A549 (cell line): ENCODE measurements around the gene SLC27A1. TPM values are rescaled to one million over a fixed set of nuclear protein-coding genes. Genes with fewer than 3 reads are reported as not detected.

Experiments
- ATAC-seq, 2 experiments: fragments of 200-7000 bp in 1 of 2; fragments of >200 bp in 1 of 2; cut with Nextera tagmentation in 1 of 2; cut with Tn5 transposase in 1 of 2; 3 replicates each; pipeline versions ENCODE4 v1.8.0 to v1.9.1; 2018 to 2020; ENCODE audit warnings: mild to moderate bottlenecking in 1 of 2, moderate library complexity in 1 of 2
- CTCF ChIA-PET: fragments of 300-600 bp; sonication (Branson Sonifier 250); formaldehyde crosslinking; extraction: SDS; loops from one replicate; lab custom pipeline; 2021; ENCODE audit warnings: antibody characterized with exemption, inconsistent platforms; lab: Yijun Ruan, JAX
- POLR2A ChIA-PET: fragments of 350-600 bp; formaldehyde crosslinking; extraction: SDS; loops from one replicate; lab custom pipeline; 2021; ENCODE audit warnings: antibody characterized with exemption, inconsistent platforms; lab: Yijun Ruan, JAX
- DNase-seq, 2 experiments: peaks; one replicate each; pipeline versions ENCODE4 v3.0.0 to v3.0.0-alpha.2; 2011 to 2016; ENCODE audit warnings: low read depth in 1 of 2, low spot score in 1 of 2
- FAIRE-seq: peaks from 2 replicates; lab custom pipeline; 2011; peaks lifted over from hg19 to GRCh38; lab: Jason Lieb, UNC
- H3K27ac ChIP-seq, 2 experiments: fragments of >200 bp; sonication (Bioruptor Twin); formaldehyde crosslinking; 3 replicates each; pipeline ENCODE4 v1.5.1; 2016 to 2017
- H3K4me1 ChIP-seq: fragments of >200 bp; sonication (Bioruptor Twin); formaldehyde crosslinking; 3 replicates; pipeline ENCODE4 v1.6.1; 2016
- H3K4me2 ChIP-seq: fragments of >200 bp; sonication (Bioruptor Twin); formaldehyde crosslinking; 3 replicates; pipeline ENCODE4 v1.6.1; 2016
- H3K4me3 ChIP-seq: fragments of >200 bp; sonication (Bioruptor Twin); formaldehyde crosslinking; 3 replicates; pipeline ENCODE4 v1.5.1; 2016
- H3K9me3 ChIP-seq: fragments of >200 bp; sonication (Bioruptor Twin); formaldehyde crosslinking; 3 replicates; pipeline ENCODE4 v1.6.1; 2016
- CEBPB ChIP-seq, 2 experiments: fragments of >200 bp in 1 of 2; sonication (Bioruptor Twin) in 1 of 2; formaldehyde crosslinking in 1 of 2; IDR thresholded peaks; 2 replicates each; pipeline ENCODE4 v1.6.1; 2012 to 2016
- CHD4 ChIP-seq: fragments of 200-600 bp; sonication (generic); IDR thresholded peaks from 2 replicates; pipeline ENCODE4 v1.6.1; 2016; ENCODE audit warnings: antibody characterized with exemption, mild to moderate bottlenecking, borderline replicate concordance
- CTCF ChIP-seq: fragments of >200 bp; sonication (Bioruptor Twin); formaldehyde crosslinking; IDR thresholded peaks from 3 replicates; pipeline ENCODE4 v1.5.1; 2016
- E2F6 ChIP-seq: IDR thresholded peaks from 2 replicates; pipeline ENCODE4 v1.6.1; 2012; ENCODE audit warnings: low read depth, borderline replicate concordance
- EHF ChIP-seq: fragments of 250-450 bp; sonication (Bioruptor Pico); IDR thresholded peaks from 2 replicates; pipeline ENCODE4 v1.5.0; 2020; ENCODE audit warnings: mild to moderate bottlenecking
- EHMT2 ChIP-seq: fragments of 200-600 bp; sonication (generic); IDR thresholded peaks from 2 replicates; pipeline ENCODE4 v1.6.1; 2016; ENCODE audit warnings: antibody characterized with exemption, low read depth, mild to moderate bottlenecking, moderate library complexity
- HDAC2 ChIP-seq: fragments of 200-600 bp; sonication (generic); IDR thresholded peaks from 2 replicates; pipeline ENCODE4 v1.6.1; 2016
- HES2 ChIP-seq: fragments of >200 bp; sonication (Bioruptor Twin); formaldehyde crosslinking; IDR thresholded peaks from 2 replicates; pipeline ENCODE4 v1.6.1; 2016
- HMGXB4 ChIP-seq: fragments of 250-450 bp; sonication (Bioruptor Pico); IDR thresholded peaks from 2 replicates; pipeline ENCODE4 v1.5.0; 2021; ENCODE audit warnings: mild to moderate bottlenecking, moderate library complexity, borderline replicate concordance
- JUNB ChIP-seq: fragments of >200 bp; sonication (Bioruptor Twin); formaldehyde crosslinking; IDR thresholded peaks from 2 replicates; pipeline ENCODE4 v1.6.1; 2016
- KDM1A ChIP-seq: fragments of 200-600 bp; sonication (generic); IDR thresholded peaks from 2 replicates; pipeline ENCODE4 v1.6.1; 2016; ENCODE audit warnings: low read depth, mild to moderate bottlenecking
- KDM5A ChIP-seq: fragments of 200-600 bp; sonication (generic); IDR thresholded peaks from 2 replicates; pipeline ENCODE4 v1.6.1; 2016; ENCODE audit warnings: antibody characterized with exemption, mild to moderate bottlenecking
- MAFK ChIP-seq: fragments of 450-650 bp; IDR thresholded peaks from 2 replicates; pipeline ENCODE4 v1.6.1; 2014; ENCODE audit not compliant: partially characterized antibody
- MAZ ChIP-seq: fragments of 150-350 bp; IDR thresholded peaks from 2 replicates; pipeline ENCODE4 v1.6.1; 2014; ENCODE audit warnings: antibody characterized with exemption, low read depth, low read length, borderline replicate concordance
- MYC ChIP-seq: IDR thresholded peaks from 2 replicates; pipeline ENCODE4 v1.6.1; 2012; ENCODE audit warnings: mild to moderate bottlenecking, inconsistent platforms, low read length, improper control_type of control experiment, borderline replicate concordance
- NR3C1 ChIP-seq: fragments of >200 bp; sonication (Bioruptor Twin); formaldehyde crosslinking; IDR thresholded peaks from 3 replicates; pipeline ENCODE4 v1.6.1; 2017
- PBX3 ChIP-seq: IDR thresholded peaks from 2 replicates; pipeline ENCODE4 v1.6.1; 2012
- PHF8 ChIP-seq: fragments of 200-600 bp; sonication (generic); IDR thresholded peaks from 2 replicates; pipeline ENCODE4 v1.6.1; 2016; ENCODE audit warnings: low read depth, mild to moderate bottlenecking, antibody characterized with exemption, moderate library complexity, borderline replicate concordance
- RARB ChIP-seq: fragments of 250-450 bp; sonication (Bioruptor Pico); IDR thresholded peaks from 2 replicates; pipeline ENCODE4 v1.8.0; 2021; ENCODE audit warnings: mild to moderate bottlenecking, moderate library complexity
- REST ChIP-seq: fragments of 200-600 bp; sonication (generic); IDR thresholded peaks from 2 replicates; pipeline ENCODE4 v1.6.1; 2016; ENCODE audit warnings: antibody characterized with exemption, mild to moderate bottlenecking, moderate library complexity
- RFX5 ChIP-seq: fragments of 450-650 bp; IDR thresholded peaks from 2 replicates; pipeline ENCODE4 v1.7.1; 2014; ENCODE audit warnings: antibody characterized with exemption, mild to moderate bottlenecking, moderate library complexity
- SMC3 ChIP-seq: fragments of >200 bp; sonication (Bioruptor Twin); formaldehyde crosslinking; IDR thresholded peaks from 3 replicates; pipeline ENCODE4 v1.6.1; 2018; ENCODE audit warnings: inconsistent platforms
- TP53 ChIP-seq: fragments of 250-450 bp; sonication (Bioruptor Pico); IDR thresholded peaks from 2 replicates; pipeline ENCODE4 v1.5.0; 2021; ENCODE audit warnings: mild to moderate bottlenecking, moderate library complexity
- WGBS: methylation state at CpG from one replicate; pipeline ENCODE4 v1.1.6; 2017; ENCODE audit errors: missing lambda C conversion rate; 5-methylcytosine and 5-hydroxymethylcytosine counted together
- polyA plus RNA-seq, 4 experiments: library from polyadenylated mRNA; depleted of rRNA in 3 of 4; stranded (reverse); fragments of >200 nt; fragmentation: RNase III in 1 of 4; extraction: RNeasy Plus Mini Kit Qiagen cat#74134 plus additional on column Dnase treatment in 1 of 4; gene quantifications; 2 replicates in 3 of 4; 3 replicates in 1 of 4; pipeline ENCODE4 v1.2.3, GENCODE V29; 2011 to 2017

Gene SLC27A1
- polyA plus RNA-seq, 2 of the 4 experiments (the other 2 are of a cell fraction), result 1.8 to 2.5 TPM

GRCh38 chr19:17483605-17484002, 13.3 kb downstream of the SLC27A1 start:
- FAIRE-seq, result no peak
- WGBS, result 90% methylated on average over 8 of the region's 10 CpGs
- no peak for DNase-seq
- ATAC-seq, result no peak
- POLR2A ChIA-PET, result no interaction called here
- Histone ChIP-seq H3K4me2 (no peak overlapping the region), H3K4me3 (no peak overlapping the region), H3K4me1 (no peaks in the 10 kb centered on the region), H3K27ac (no peak overlapping the region), H3K9me3 (no peaks in the 10 kb centered on the region)
- CTCF ChIA-PET, result no interaction called here
- TF ChIP-seq PHF8, result no peak
- no peak for TF ChIP-seq KDM5A
- TF ChIP-seq HMGXB4 (CRISPR knock-in tag), result no peak
- no peak for TF ChIP-seq HES2
- TF ChIP-seq EHMT2, result no peak
- TF ChIP-seq EHF (CRISPR knock-in tag), result no peak
- TF ChIP-seq RARB (CRISPR knock-in tag), result no peak
- no peak for TF ChIP-seq JUNB

GRCh38 chr19:17484520-17485185, 14.3 kb downstream of the SLC27A1 start:
- ChIA-PET POLR2A (no interaction called here), CTCF (interaction anchor here (0.6 to 2.2 kb wide), 2 partner anchors 11 to 298 kb away, joined by 3 to 10 read pairs; no protein-coding TSS in a partner anchor)
- Histone ChIP-seq H3K9me3 (no peaks in the 10 kb centered on the region), H3K4me2 (no peak overlapping the region), H3K27ac (no peak overlapping the region)
- DNase-seq (no peak), FAIRE-seq (no peak), ATAC-seq (no peak)
- WGBS, result 88% methylated on average over 6 of the region's 6 CpGs
- no peak for TF ChIP-seq CHD4
- TF ChIP-seq SMC3, result no peak
- no peak for TF ChIP-seq MAFK
- TF ChIP-seq CEBPB (IDR thresholded peaks at IDR 0.05), result no peak
- TF ChIP-seq KDM1A, result no peak
- TF ChIP-seq MYC, result no peak
- TF ChIP-seq, all 56 proteins: peak for 0
- no peaks in the 10 kb centered on the region for H3K4me1 ChIP-seq
- H3K4me3 ChIP-seq, result no peak overlapping the region

- ATAC-seq (no peak), DNase-seq (no peak)
- CTCF ChIA-PET, result interaction anchor here (1.6 to 2.2 kb wide), 3 partner anchors 9 to 304 kb away, joined by 3 to 10 read pairs (median 8); no protein-coding TSS in a partner anchor
- TF ChIP-seq HDAC2 (no peak), CHD4 (no peak), MAZ (no peak), PHF8 (no peak), TP53 (CRISPR knock-in tag) (no peak), REST (no peak), PBX3 (no peak), CTCF (no peak), E2F6 (no peak), RFX5 (no peak), NR3C1 (no peak)
These were observed 16.4 kb downstream of the SLC27A1 start for GRCh38 chr19:17486545-17487240.

More at GRCh38 chr19:17486545-17487240, 16.4 kb downstream of the SLC27A1 start:
- no peaks in the 10 kb centered on the region for H3K4me1 ChIP-seq
- no peak for FAIRE-seq
- H3K9me3 ChIP-seq, result no peaks in the 10 kb centered on the region
- POLR2A ChIA-PET, result no interaction called here
- H3K4me2 ChIP-seq, result no peak overlapping the region
- no peak overlapping the region for H3K27ac ChIP-seq
- no peak overlapping the region for H3K4me3 ChIP-seq
- WGBS, result 97% methylated on average over 14 of the region's 58 CpGs
